Sigmoid colon (tissue), 7 donors: ENCODE measurements around the gene SLC13A3. TPM values are rescaled to one million over a fixed set of nuclear protein-coding genes. Genes with fewer than 3 reads are reported as not detected.

Source experiments
- DNase-seq: peaks from one replicate; pipeline ENCODE4 v3.0.0-alpha.2; 2019
- H3K27ac ChIP-seq, 4 donors: fragments of 200-600 bp; sonication (generic); one replicate each; pipeline ENCODE4 v1.5.1; 2016 to 2019; ENCODE audit warnings: mild to moderate bottlenecking in 1 of 4
- H3K27me3 ChIP-seq, 3 donors: fragments of 200-600 bp; sonication (generic); one replicate each; pipeline ENCODE4 v1.5.1; 2019; ENCODE audit warnings: mild to moderate bottlenecking in 1 of 3
- H3K36me3 ChIP-seq, 4 donors: fragments of 200-600 bp; sonication (generic); one replicate each; pipeline ENCODE4 v1.5.1; 2016 to 2019
- H3K4me1 ChIP-seq, 4 donors: fragments of 200-600 bp; sonication (generic); one replicate each; pipeline ENCODE4 v1.5.1; 2017 to 2019
- H3K4me3 ChIP-seq, 4 donors: fragments of 200-600 bp; sonication (generic); one replicate each; pipeline ENCODE4 v1.5.1; 2017 to 2019; ENCODE audit warnings: mild to moderate bottlenecking in 2 of 4, moderate library complexity in 1 of 4
- H3K9me3 ChIP-seq, 4 donors: fragments of 200-600 bp in 3 of 4; sonication (generic) in 3 of 4; one replicate each; pipeline versions ENCODE4 v1.5.1 to v1.6.1; 2013 to 2019
- EP300 ChIP-seq, 4 donors: sonication (generic); formaldehyde crosslinking; IDR thresholded peaks; one replicate each; pipeline ENCODE4 v1.6.1; 2017; ENCODE audit warnings: antibody characterized with exemption in 4 of 4
- POLR2A ChIP-seq, 2 donors: fragments of 450-650 bp; IDR thresholded peaks; one replicate each; pipeline ENCODE4 v1.6.1; 2016; ENCODE audit warnings: antibody characterized with exemption in 2 of 2, mild to moderate bottlenecking in 2 of 2, moderate library complexity in 2 of 2
- POLR2AphosphoS5 ChIP-seq, 4 donors: sonication (generic); formaldehyde crosslinking; IDR thresholded peaks; one replicate each; pipeline ENCODE4 v1.6.1; 2017; ENCODE audit warnings: antibody characterized with exemption in 4 of 4
- WGBS, 2 donors: extraction: QIAGEN DNeasy Blood & Tissue Kit; methylation state at CpG; one replicate each; pipeline ENCODE4 v1.1.7; 2013; 5-methylcytosine and 5-hydroxymethylcytosine counted together
- intact Hi-C: fragments of 100-400 bp; cut with DNase I; formaldehyde crosslinking; loops from one replicate; pipeline ENCODE4 v1.15.1; 2023
- polyA plus RNA-seq, 3 donors: library from polyadenylated mRNA; stranded (reverse); fragments of 200-250 nt; gene quantifications; one replicate each; pipeline ENCODE4 v1.2.3, GENCODE V29; 2013
- total RNA-seq, 4 donors: library from RNA; depleted of rRNA; stranded (reverse); fragments of >200 nt; gene quantifications; one replicate each; pipeline ENCODE4 v1.1.0, GENCODE V29; 2016
- TF ChIP-seq, protein P1 (sequence below), 4 experiments: fragments of 450-650 bp in 3 of 4; fragments of 200-600 bp in 1 of 4; IDR thresholded peaks; one replicate each; pipeline ENCODE4 v1.5.1; 2016 to 2019; ENCODE audit warnings: antibody characterized with exemption in 4 of 4, mild to moderate bottlenecking in 3 of 4, moderate library complexity in 2 of 4
- donor health status: healthy with polysubstance abuse.
- donor health status: Bipolar disorder and iron deficiency.
- donor health status: healthy.

SLC13A3 gene
- total and polyA plus RNA-seq, 7 donors, result 0.48 to 4.2 (median 1.1) TPM; not detected in 2

DNA sequence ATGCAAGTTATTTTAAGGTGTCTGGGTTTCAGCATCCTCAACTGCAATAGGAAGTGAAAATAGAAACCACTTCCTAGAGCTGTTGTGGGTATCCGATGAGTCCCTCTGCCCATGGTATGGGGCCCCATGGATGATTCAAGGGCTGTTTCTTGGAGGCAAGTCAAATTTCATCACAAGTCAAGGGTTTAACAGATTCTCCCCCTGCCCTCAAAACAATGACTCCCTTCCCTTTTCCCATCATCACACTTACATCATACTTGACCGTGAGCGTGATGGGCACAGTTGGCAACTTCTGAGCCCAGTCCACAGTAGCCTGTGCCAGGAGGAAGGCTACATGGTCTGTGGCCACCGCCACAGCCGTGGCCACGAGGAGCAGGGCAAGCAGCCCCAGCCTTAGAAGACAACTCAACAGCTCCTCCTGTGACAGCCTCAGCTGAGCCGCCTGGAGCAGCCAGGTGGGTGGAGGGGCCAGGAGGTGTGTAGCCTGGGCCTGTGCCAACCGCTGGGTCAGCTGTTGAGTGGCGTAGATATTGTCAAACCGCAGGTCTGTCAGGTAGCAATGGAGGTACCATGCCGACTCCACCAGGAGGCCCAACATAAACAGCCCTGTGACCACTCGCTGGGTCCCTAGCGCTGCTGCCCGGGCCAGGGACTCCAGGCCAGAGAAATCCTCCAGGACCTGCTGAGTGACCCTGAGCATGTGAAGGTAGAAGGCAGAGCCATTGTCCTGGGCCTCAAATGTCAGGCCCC lies 106.0 kb downstream of the SLC13A3 start:
- H3K4me1 ChIP-seq, result no peaks in the 10 kb centered on the region
- H3K27me3 ChIP-seq, result peaks cover 0 to 12% (median 0%) of the 10 kb centered on the region in 3 donors
- intact Hi-C loops, result no loop called here
- TF ChIP-seq, protein P1, sequence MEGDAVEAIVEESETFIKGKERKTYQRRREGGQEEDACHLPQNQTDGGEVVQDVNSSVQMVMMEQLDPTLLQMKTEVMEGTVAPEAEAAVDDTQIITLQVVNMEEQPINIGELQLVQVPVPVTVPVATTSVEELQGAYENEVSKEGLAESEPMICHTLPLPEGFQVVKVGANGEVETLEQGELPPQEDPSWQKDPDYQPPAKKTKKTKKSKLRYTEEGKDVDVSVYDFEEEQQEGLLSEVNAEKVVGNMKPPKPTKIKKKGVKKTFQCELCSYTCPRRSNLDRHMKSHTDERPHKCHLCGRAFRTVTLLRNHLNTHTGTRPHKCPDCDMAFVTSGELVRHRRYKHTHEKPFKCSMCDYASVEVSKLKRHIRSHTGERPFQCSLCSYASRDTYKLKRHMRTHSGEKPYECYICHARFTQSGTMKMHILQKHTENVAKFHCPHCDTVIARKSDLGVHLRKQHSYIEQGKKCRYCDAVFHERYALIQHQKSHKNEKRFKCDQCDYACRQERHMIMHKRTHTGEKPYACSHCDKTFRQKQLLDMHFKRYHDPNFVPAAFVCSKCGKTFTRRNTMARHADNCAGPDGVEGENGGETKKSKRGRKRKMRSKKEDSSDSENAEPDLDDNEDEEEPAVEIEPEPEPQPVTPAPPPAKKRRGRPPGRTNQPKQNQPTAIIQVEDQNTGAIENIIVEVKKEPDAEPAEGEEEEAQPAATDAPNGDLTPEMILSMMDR (IDR thresholded peaks at IDR 0.05), result no peak
- no peak for TF ChIP-seq EP300 (IDR thresholded peaks at IDR 0.05)
- no peak for TF ChIP-seq POLR2A (IDR thresholded peaks at IDR 0.05)
- TF ChIP-seq POLR2AphosphoS5 (IDR thresholded peaks at IDR 0.05), result no peak
- DNase-seq, result no peak
- no peak overlapping the region for H3K27ac ChIP-seq
- H3K4me3 ChIP-seq, result no peak overlapping the region
- H3K9me3 ChIP-seq, result no peaks in the 10 kb centered on the region
- 72 to 88% methylated on average over 14 of the region's 14 CpGs for WGBS, 2 donors
- no peaks in the 10 kb centered on the region for H3K36me3 ChIP-seq

DNA sequence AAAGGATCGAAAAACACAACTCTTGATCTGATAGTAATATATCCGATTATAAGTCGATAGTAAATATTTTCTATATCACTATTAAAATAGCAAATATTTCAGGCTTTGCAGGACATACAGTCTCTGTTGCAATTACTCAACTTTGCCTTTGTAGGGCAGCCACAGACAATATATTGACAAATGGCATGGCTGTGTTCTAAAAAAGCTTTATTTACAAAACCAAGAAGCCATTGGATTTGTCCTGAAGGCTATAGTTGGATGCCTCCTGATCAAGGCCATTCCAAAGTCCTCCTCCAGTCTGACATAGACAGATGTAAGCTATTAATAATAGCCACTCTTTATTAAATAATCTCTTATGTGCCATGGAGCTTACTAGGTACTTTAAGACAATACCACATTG lies 106.7 kb downstream of the SLC13A3 start:
- no peak for DNase-seq
- Histone ChIP-seq H3K9me3 (no peaks in the 10 kb centered on the region), H3K36me3 (no peaks in the 10 kb centered on the region), H3K27me3 (peaks cover 0 to 12% (median 0%) of the 10 kb centered on the region in 3 donors), H3K4me1 (no peaks in the 10 kb centered on the region), H3K27ac (no peak overlapping the region), H3K4me3 (no peak overlapping the region)
- WGBS, 2 donors, result 90 to 96% methylated on average over 3 of the region's 3 CpGs
- intact Hi-C loops, result no loop called here
- TF ChIP-seq EP300 (IDR thresholded peaks at IDR 0.05) (no peak), POLR2AphosphoS5 (IDR thresholded peaks at IDR 0.05) (no peak), POLR2A (IDR thresholded peaks at IDR 0.05) (no peak)
- TF ChIP-seq, protein P1 (IDR thresholded peaks at IDR 0.05), result no peak

DNA sequence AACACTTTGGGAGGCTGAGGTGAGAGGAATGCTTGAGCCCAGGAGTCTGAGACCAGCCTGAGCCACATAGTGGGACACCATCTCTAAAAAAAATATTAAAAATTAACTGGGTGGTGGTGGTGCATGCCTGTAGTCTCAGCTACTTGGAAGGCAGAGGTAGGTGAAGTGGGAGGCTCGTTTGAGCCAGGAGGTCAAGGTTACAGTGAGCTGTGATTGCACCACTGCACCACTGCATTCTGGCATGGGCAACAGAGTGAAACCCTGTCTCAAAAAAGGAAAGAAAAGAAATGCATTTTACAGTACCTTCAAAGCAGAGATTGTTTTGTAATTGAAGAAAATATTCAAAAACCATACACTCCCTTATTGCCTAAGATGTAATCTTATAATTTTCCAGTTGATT lies 107.3 kb downstream of the SLC13A3 start:
- Histone ChIP-seq H3K36me3 (no peaks in the 10 kb centered on the region), H3K4me3 (no peak overlapping the region), H3K9me3 (no peaks in the 10 kb centered on the region), H3K27ac (no peak overlapping the region), H3K4me1 (no peaks in the 10 kb centered on the region), H3K27me3 (peaks cover 0 to 12% (median 0%) of the 10 kb centered on the region in 3 donors)
- WGBS, 2 donors, result 13 to 41% methylated on average over 1 of the region's 1 CpG
- no peak for DNase-seq
- no peak for TF ChIP-seq EP300 (IDR thresholded peaks at IDR 0.05)
- intact Hi-C loops, result no loop called here

DNA sequence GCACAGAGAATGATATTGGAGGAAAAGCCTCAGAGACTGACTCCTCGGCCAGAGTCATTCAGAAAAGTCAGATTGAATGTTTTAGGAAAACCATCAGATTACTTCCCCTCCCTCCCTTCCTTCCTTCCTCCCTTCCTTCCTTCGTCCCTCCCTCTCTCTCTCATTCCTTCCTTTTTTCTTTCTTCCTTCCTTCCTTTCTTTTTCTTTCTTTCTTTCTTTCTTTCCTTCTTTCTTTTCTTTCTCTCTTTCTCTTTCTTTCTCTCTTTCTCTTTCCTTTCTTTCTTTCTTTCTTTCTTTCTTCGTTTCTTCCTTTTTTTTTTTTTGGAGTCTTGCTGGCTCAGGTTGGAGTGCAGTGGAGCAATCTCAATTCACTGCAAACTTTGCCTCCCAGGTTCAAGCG lies 108.2 kb downstream of the SLC13A3 start:
- TF ChIP-seq EP300 (IDR thresholded peaks at IDR 0.05), result no peak
- no peak for TF ChIP-seq POLR2A (IDR thresholded peaks at IDR 0.05)
- TF ChIP-seq, protein P1 (IDR thresholded peaks at IDR 0.05), result no peak
- no peak for TF ChIP-seq POLR2AphosphoS5 (IDR thresholded peaks at IDR 0.05)
- WGBS, 2 donors, result 74 to 80% methylated on average over 4 of the region's 4 CpGs
- DNase-seq, result no peak
- no peaks in the 10 kb centered on the region for H3K36me3 ChIP-seq
- intact Hi-C loops, result no loop called here
- H3K4me3 ChIP-seq, result no peak overlapping the region
- no peaks in the 10 kb centered on the region for H3K9me3 ChIP-seq
- H3K27me3 ChIP-seq, result peaks cover 0 to 17% (median 0%) of the 10 kb centered on the region in 3 donors
- no peaks in the 10 kb centered on the region for H3K4me1 ChIP-seq
- no peak overlapping the region for H3K27ac ChIP-seq

DNA sequence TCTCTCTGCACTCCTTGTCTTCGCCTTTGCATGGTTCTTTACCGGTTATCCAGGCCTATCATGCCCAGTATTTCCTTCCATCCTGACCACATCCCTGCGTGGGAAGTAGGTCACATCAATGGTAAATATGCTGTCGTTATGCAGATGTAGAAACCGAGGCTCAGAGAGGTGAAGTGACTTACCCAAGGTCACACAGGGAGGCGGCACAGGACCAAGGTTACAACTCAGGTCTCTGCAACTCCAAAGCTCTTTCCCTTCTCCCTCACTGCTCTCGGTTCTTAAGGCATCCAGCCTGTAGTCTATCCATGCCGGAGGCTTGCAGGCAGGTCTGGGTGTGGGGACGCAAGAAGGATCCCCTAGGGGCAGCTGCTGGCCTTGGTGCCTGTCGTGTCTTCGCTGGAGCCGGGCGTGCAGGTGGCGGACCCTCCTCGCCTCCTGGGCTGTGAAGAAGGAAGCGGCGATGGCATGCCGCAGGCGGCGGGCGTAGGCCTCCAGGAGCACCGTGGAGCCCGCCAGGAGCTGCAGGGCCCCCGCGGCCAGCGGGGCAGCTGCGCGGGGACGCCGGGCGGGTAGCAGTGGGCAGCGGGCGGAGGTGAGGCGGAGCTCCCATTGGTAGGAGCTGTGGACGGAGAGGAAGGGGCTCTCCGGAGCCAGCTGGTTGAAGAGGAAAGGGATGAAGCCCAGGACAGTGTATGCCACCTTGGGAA lies 109.9 kb downstream of the SLC13A3 start:
- Histone ChIP-seq H3K27ac (no peak overlapping the region), H3K9me3 (no peaks in the 10 kb centered on the region), H3K36me3 (no peaks in the 10 kb centered on the region), H3K27me3 (peaks cover 0 to 19% (median 0%) of the 10 kb centered on the region in 3 donors), H3K4me3 (no peak overlapping the region), H3K4me1 (no peaks in the 10 kb centered on the region)
- TF ChIP-seq, protein P1 (IDR thresholded peaks at IDR 0.05), result no peak
- no peak for TF ChIP-seq EP300 (IDR thresholded peaks at IDR 0.05)
- TF ChIP-seq POLR2AphosphoS5 (IDR thresholded peaks at IDR 0.05), result no peak
- TF ChIP-seq POLR2A (IDR thresholded peaks at IDR 0.05), result no peak
- 75 to 86% methylated on average over 36 of the region's 36 CpGs for WGBS, 2 donors
- intact Hi-C loops, result no loop called here
- DNase-seq, result no peak
